GM12874 (cell line): ENCODE measurements around the gene NANOS2.

Experiments
- TF ChIP-seq, protein P1 (sequence below): IDR thresholded peaks from 2 replicates; pipeline ENCODE4 v1.5.1; 2011; ENCODE audit warnings: low read depth, mild to moderate bottlenecking, control low read depth, low read length, moderate library complexity; ENCODE audit not compliant: insufficient read depth

The NANOS2 gene

DNA sequence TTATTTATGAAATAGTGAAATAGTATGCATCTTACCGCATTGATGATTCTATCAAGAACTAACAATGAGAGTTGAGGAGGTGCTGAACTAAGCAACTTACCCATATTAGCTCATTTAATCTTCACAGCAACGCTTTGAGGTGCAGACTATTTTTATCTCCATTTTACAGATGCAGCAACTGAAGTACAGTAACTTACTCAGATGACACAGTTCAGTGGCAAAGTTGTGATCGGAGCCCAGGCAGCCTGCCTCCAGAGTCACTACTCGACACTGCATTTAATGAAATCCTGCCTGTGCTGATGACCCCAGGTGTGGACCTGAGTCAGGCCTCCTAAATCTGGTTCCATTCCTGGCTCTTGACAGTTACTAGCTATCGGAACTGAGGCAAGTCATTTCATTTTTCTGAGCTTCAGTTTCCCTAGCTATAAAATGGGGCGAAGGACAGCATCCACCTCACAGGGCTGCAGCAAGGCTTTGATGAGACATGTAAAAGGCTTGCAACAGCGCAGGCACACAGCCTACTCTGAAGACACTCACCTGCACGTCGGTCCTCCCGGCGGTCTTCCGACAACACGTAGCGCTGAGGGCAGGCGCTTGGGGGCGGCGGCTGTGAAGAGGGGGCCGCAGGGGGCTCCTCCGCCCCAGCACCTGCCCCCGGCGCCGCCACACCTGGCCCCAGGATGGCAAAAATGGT lies 13.7 kb downstream of the NANOS2 start:
- TF ChIP-seq, protein P1, sequence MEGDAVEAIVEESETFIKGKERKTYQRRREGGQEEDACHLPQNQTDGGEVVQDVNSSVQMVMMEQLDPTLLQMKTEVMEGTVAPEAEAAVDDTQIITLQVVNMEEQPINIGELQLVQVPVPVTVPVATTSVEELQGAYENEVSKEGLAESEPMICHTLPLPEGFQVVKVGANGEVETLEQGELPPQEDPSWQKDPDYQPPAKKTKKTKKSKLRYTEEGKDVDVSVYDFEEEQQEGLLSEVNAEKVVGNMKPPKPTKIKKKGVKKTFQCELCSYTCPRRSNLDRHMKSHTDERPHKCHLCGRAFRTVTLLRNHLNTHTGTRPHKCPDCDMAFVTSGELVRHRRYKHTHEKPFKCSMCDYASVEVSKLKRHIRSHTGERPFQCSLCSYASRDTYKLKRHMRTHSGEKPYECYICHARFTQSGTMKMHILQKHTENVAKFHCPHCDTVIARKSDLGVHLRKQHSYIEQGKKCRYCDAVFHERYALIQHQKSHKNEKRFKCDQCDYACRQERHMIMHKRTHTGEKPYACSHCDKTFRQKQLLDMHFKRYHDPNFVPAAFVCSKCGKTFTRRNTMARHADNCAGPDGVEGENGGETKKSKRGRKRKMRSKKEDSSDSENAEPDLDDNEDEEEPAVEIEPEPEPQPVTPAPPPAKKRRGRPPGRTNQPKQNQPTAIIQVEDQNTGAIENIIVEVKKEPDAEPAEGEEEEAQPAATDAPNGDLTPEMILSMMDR = no peak

DNA sequence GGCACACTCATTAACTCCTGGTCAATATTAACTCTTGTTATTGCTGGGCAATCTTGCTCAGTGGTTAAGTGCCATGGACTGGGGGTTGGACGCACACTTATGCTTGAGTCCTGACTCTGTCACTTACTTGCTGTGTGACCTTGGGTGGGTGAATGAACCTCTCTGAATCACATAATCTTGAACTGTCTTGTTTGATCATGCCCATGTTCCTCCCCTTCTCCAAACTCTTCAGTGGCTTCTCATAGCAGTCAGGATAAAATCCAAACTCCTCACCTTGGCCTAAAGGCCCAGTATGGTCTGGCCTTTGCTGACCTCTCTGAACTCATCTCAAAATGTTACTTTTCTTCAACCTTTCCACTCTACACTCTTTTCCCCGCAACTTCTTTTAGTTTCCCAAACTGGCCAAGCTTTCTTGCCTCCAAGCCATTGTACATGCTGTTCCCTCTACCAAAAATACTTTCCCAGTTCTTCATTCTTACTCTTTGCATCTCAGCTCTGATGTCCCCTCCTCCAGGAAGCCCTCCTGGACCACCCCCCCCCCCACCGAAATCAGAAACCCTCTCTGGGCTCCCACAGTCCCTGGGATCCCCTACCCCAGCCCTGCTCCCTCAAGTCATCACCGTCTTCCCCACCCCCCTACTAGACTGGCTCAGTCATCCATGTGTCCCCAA lies 14.5 kb downstream of the NANOS2 start:
- TF ChIP-seq, protein P1 = no peak

DNA sequence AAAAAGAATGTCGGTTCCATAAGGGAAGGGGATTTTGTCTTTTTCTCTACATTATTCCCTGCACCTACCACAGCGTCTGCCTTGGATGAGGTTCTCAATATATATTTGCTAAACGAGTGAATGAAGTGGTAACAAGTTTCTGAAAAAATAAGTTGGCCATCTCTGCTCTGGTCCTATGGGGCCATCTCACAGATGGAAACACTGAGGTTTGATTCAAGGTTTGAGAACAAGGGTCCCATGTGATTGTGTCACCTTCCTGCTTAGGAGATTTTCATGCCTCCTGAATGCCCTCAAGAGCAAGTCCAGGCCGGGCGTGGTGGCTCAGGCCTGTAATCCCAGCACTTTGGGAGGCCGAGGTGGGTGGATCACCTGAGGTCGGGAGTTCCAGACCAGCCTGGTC lies 15.3 kb downstream of the NANOS2 start:
- TF ChIP-seq, protein P1 = no peak

DNA sequence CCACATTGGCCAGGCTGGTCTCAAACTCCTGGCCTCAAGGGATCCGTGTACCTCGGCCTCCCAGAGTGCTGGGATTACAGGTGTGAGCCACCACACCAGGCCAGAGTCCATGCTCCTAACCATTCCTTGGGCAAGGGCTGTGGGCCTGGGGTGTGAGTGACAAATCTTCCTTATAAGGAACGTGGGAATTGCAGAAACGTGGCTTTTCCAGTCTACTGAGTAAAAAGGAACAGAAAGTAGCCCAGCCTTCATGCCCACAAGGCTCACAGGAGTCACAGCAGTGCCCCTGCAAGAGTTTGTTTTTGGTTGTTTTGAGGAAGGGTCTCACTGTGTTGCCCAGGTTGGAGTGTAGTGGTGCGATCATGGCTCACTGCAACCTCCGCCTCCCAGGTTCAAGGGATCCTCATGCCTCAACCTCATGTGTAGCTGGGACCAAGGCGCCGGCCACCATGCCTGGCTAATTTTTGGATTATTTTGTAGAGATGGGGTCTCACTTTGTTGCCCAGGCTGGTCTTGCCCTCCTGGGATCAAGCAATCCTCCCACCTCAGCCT lies 17.2 kb downstream of the NANOS2 start:
- TF ChIP-seq, protein P1 = no peak

DNA sequence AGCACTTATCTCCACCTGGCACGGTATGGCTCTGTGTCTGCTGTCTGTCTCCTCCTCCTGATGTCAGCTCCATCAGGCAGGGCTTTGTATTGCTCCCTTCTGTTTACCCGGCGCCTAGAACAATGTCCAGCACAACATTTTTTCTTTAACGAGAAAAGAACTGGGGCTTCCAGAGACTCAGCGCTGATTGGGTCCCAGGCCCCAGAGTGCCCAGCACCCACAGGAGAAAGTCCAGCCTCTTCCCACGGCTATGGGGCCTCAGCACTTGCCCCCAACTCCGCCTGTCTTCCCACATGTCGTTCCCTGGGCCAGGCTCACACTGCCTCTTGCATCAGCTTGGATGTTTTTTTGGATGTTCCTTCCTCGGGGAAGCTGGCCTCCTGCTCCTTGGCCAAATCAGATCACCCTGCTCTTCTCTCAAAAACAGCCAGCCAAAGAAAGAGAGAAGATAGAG lies 19.0 kb downstream of the NANOS2 start:
- TF ChIP-seq, protein P1 = no peak

DNA sequence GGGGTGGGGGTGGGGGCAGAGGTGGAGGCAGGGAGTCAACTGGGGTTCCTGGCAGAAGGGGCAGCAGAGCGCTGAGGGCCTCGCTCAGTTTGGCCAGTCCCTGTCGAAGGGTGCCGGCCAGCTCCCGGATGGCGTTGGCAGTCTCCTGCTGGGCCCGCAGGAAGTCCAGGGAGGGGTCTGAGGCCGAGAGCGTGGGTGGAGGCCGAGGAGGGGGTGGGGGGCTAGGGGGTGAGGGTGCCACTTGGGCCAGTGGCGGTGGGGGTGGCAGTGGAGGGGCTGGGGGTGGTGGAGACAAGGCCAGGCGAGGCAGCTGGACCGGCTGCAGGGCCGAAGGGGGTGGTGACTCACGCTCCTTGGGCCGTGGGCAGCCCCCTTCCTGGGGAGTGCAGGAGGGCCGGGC lies 23.7 kb downstream of the NANOS2 start:
- TF ChIP-seq, protein P1 = no peak

DNA sequence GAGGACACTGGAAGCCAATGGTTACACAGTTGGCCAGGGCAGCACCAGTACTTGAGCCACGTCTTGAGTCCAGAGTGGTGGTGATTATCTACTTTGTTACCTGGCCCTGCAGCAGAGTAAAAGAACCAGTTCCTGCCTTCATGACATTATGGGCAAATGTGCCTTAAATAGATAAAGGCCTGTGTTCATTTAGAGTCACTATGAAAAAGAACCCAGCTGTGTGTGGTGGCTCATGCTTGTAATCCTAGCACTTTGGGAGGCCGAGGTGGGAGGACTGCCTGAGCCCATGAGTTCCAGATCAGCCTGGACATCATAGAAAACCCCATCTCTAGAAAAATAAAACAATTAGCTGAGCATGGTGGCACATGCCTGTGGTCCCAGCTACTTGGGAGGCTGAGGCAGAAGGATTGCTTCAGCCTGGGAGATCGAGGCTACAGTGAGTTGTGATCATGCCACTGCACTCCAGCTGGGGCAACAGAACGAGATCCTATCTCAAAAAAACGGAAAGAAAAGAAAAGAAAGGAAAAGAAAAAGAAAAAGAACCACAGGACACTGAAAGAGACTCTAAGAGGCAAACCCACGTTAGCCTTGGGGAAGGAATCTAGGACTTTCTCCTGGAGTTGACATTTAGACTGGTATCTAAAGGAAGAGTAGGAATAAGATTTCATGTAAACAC lies 25.2 kb downstream of the NANOS2 start:
- TF ChIP-seq, protein P1 = no peak
